Sigmoid colon (tissue), 4 donors: ENCODE results near the gene PNPLA2.

Experiments
- POLR2A ChIP-seq, 2 donors: fragments of 450-650 bp; IDR thresholded peaks; one replicate each; pipeline ENCODE4 v1.6.1; 2016; ENCODE audit warnings: antibody characterized with exemption in 2 of 2, mild to moderate bottlenecking in 2 of 2, moderate library complexity in 2 of 2
- POLR2AphosphoS5 ChIP-seq, 4 donors: sonication (generic); formaldehyde crosslinking; IDR thresholded peaks; one replicate each; pipeline ENCODE4 v1.6.1; 2017; ENCODE audit warnings: antibody characterized with exemption in 4 of 4

- TF ChIP-seq POLR2A (IDR thresholded peaks at IDR 0.05) (no peak), POLR2AphosphoS5 (IDR thresholded peaks at IDR 0.05) (no peak)
These were observed 47.0 kb upstream of the PNPLA2 start for GRCh38 chr11:771617-772204.
